ENCODE measurements around the gene DIP2B.
"Not testable (repeated sequence)": the region's sequence is repeated elsewhere in the genome, so short reads cannot be mapped to it uniquely, and the experiment has no call there.

Gene DIP2B

DNA sequence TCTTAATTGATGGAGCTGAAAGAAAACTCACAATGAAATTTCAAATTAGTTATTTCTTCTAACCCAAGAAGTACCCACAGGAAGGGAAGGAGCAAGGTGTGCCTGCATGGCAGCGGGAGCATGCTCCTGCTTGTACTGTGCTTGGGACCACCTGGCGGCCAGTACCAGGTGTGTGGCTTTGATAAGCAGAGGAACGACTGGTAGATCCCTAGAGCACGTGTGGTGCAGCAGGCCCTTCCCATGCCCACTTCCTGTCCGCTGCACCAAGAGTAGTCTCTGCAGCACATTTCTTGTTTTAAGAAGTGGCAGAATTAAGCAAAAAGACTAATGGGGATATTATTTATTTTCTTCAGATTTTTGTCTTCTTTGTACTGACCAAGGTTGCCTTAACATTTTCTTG, 136.8 kb downstream of the DIP2B start:
- no peak for DNase-seq

DNA sequence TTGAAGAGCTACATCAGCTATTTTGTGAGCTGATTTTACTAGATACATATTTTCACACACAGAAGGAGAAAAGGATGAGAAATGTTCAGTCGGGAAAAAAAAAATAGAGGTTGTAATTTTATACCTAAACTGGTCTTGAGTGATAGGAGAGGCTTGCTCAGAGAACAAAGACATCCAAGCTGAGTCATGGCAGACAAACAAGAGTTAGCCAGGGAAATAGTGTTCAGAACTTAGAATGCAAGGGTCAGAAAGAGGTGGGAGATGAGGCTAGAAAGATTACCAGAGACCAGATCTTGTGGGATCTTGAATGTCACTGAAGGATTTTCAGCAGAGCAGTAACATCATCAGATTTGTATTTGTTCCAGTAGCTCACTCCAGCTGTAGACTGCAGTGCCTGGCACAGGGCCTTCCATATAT, 137.3 kb downstream of the DIP2B start:
- DNase-seq = no peak

DNA sequence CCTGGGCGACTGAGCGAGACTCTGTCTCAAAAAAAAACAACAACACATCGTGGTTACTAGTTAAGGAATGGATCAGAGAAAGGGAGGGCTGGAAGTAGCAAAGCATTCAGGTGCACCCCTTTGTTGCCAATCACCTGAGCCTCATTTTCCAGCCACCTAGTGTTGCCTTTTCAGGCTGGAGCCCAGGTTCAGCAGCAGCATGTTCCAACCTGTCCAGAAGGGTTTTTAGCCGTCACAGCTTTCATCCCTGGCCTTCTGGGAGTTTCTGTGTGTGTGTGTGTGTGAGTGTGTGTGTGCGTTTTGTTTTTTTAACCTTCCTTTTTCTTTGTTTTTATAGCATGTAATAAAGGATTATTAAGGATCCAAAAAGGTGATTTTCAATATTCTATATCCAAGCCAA, 138.0 kb downstream of the DIP2B start:
- DNase-seq = no peak

GRCh38 chr12:50647031-50647430, 142.2 kb downstream of the DIP2B start:
- DNase-seq = no peak

GRCh38 chr12:50647479-50647878, 142.7 kb downstream of the DIP2B start:
- no peak for DNase-seq

DNA sequence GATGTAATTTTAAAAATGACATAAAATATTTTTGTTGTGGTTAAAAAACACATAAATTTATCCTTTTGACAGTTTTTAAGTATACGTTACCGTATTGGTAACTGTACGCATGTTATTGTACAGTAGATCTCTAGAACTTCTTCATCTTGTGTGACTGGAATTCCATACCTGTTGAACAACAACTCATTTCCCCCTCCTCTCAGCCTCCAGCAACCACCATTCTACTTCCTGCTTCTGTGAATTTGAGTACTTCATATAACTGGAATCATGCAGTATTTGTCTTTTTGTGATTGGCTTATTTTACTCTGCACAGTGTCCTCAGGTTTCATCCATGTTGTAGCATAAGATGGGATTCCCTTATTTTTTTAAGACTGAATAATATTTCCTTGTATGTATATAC, 145.5 kb downstream of the DIP2B start:
- DNase-seq = no peak

GRCh38 chr12:50655374-50655921, 150.7 kb downstream of the DIP2B start:
- no peak for DNase-seq

DNA sequence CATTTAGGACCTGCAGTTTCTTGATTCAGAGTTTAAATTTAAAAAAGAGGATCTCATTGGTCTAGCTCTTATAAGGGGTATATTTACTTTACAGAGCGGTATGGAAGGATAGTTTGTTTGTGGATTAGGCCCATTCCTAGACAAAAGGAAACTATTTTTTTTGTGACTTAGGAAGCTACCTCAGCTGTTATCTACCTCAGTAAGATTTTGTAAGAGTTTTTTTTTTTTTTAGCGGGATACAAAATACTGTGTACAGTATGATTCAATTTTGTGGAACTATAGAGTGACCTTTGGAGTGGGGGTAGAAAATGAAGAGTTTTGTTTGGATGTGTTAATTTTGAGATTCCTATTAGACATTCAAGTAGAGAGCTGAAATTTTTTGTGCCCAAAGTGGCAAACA, 154.5 kb downstream of the DIP2B start:
- DNase-seq = no peak

GRCh38 chr12:50659690-50660424, 155.1 kb downstream of the DIP2B start:
- no peak for DNase-seq

DNA sequence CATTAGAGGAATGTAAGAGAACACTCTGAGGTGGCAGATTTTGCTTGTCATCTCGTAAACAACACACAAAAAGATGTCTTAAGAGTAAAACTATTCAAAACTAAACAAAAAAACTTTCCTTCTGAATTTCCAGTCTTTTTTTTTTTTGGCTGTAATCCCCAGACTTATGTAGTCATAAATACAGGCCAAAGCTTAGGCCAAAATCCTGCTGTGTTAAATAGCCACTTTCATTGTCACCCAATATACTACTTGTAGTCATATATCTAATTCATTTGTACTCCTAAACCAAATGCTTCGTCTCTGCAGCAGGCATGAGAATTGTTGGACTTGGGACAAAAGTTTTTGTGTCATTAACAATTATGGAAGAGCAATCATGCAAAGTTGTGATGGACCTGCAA, 155.6 kb downstream of the DIP2B start:
- DNase-seq = no peak

- DNase-seq = no peak
Measured at GRCh38 chr12:50661300-50662115, 156.7 kb downstream of the DIP2B start.

GRCh38 chr12:50662116-50662510, 157.3 kb downstream of the DIP2B start:
- DNase-seq = no peak

DNA sequence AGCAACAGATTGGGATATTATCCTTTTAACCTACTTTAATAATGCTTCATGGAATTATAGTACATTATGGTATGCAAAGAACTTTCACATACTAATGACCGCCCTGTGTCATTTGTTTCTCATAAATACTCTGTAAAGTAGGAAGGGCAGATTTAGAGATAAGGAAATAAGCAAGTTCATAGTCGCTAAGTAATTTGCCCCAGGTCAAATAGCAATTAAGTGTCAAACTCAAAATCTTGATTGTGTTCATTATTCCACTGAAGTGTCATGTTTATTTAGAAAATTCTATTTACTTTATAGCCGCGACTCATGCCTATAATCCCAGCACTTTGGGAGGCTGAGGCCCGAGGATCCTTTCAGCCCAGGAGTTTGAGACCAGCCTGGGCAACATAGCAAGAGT, 160.4 kb downstream of the DIP2B start:
- DNase-seq = no peak

GRCh38 chr12:50665609-50666008, 160.8 kb downstream of the DIP2B start:
- no peak for DNase-seq

DNA sequence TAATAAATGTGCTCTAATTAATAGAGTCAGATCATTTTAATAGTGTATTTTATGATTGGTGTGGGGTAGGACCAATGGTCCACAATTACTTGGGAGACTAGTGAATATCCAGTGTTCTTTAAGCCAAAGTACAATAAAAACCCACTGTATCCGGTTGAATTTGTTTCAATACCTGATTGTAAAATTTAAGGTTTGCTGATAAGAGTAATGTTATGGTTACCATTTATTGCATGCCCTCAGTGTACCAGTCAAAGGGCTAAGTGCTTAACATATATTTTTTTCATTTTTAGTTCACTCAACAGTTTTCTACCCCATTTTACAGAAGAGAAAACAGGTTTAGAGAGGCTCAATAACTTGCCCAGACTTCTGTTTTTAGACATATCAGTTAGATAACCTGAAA, 161.2 kb downstream of the DIP2B start:
- no peak for DNase-seq

DNA sequence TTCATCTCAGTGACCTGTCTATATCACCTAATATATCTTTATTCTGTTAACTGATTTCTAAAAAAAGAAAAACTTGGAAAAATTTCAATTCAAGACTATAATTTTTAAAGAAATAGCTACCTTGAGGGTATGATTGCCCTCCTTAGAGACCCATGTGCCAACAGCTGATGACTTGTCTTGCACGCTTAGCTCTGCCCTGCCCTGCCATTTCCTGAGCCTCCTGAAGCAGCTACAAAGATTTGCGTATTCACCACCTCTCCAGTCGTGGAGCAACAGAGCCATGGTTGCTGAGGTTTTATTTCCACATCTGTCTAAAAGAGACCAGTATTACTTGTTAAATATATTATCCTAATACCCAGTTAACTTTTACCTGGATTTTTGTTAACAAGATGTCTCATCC, 167.4 kb downstream of the DIP2B start:
- DNase-seq = no peak

- no peak for DNase-seq
Measured at GRCh38 chr12:50676756-50677155, 172.0 kb downstream of the DIP2B start.

DNA sequence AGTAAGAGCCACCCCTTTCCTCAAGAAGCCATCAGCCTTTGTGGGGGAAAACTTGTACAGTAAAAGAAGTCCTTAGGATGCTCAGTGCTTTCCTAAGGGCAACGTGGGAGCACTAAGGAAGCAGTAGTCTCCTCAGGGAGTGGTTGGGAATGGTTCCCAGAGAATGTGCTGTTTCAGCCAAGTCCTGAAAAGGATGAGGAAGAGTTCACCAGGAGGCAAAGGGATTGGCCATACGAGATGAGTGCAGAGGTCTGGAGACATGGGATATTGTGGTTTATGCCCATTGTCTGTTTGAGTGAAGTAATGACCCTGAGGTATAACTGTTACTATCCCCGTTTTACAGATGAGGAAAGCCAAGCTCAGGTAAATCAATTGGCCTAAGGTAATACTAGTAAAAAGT, 173.1 kb downstream of the DIP2B start:
- DNase-seq = no peak

- no peak for DNase-seq
Measured at GRCh38 chr12:50678650-50679365, 174.0 kb downstream of the DIP2B start.

GRCh38 chr12:50679612-50680011, 174.8 kb downstream of the DIP2B start:
- no peak for DNase-seq

DNA sequence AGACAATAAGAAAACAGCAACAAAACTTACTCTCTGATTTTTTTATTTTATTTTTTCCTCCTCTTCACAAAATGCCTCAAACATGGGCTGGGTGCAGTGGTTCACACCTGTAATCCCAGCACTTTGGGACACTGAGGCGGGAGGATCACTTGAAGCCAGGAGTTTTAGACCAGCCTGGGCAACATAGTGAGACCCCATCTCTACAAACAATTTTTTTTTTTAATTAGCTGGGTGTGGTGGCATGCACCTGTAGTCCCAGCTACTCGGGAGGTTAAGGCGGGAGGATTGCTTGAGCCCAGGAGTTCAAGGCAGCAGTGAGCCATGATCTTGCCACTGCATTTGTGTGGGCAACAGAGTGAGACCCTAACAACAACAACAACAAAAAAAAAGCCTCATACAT, 176.3 kb downstream of the DIP2B start:
- DNase-seq = not testable (repeated sequence)

- DNase-seq = no peak
Measured at GRCh38 chr12:50685641-50686040, 180.9 kb downstream of the DIP2B start.

GRCh38 chr12:50686406-50686805, 181.6 kb downstream of the DIP2B start:
- DNase-seq = no peak

DNA sequence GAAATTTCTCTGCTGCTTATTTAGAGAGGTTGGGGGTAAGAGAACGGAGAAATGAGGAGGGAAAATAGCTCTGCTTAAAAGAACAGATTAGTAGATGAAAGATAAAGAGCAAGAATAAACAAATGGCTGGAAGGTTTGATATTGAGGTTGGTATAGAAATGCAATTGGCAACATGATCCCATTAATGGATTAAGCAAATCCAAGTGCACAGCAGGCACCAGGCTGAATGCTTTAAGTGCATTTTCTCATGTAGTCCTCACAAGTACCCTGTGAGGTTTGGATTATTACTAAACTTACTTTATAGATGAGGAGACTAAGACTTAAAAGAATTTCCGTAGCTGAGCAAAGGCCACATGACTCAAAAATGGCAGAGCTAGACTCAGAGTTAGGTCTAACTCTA, 182.2 kb downstream of the DIP2B start:
- DNase-seq = no peak

Data from stimulated activated CD4-positive, alpha-beta T cell treated with anti-CD3 and anti-CD28 coated beads, Interleukin-4, amount 100 ng/mL, for 24 hours (primary cell).